Thyroid gland (tissue), 4 donors: Measurements from ENCODE around the gene UNC5C.

Experiments used
- CTCF ChIP-seq, 6 experiments: fragments of 200-600 bp in 3 of 6; fragments of 450-650 bp in 3 of 6; sonication (generic) in 3 of 6; IDR thresholded peaks; one replicate each; pipeline ENCODE4 v1.5.1; 2016 to 2019; ENCODE audit warnings: antibody characterized with exemption in 6 of 6, mild to moderate bottlenecking in 2 of 6, inconsistent platforms in 1 of 6, moderate library complexity in 1 of 6
- POLR2A ChIP-seq, 2 donors: fragments of 450-650 bp; IDR thresholded peaks; one replicate each; pipeline ENCODE4 v1.6.1; 2017; ENCODE audit warnings: antibody characterized with exemption in 2 of 2, mild to moderate bottlenecking in 2 of 2, moderate library complexity in 1 of 2

- TF ChIP-seq CTCF (IDR thresholded peaks at IDR 0.05), result no peak
- TF ChIP-seq POLR2A (IDR thresholded peaks at IDR 0.05), result no peak
Measured at GRCh38 chr4:95432466-95432865, 116.3 kb downstream of the UNC5C start.
